ENCODE results near the gene THBS4.

Gene THBS4

GRCh38 chr5:80033513-80033912, 1.6 kb upstream of the THBS4 start:
- Histone ChIP-seq H3K9ac (ENCODE audit: low read length) (no peak overlapping the region), H3K27me3 (ENCODE audit: low read length) (no peaks in the 10 kb centered on the region), H3K9me3 (ENCODE audit: insufficient read depth, low read length) (no peaks in the 10 kb centered on the region), H3K27ac (ENCODE audit: low read depth, low read length) (no peak overlapping the region), H3K9me2 (replicated peaks; ENCODE audit: insufficient read depth, low read length) (no peaks in the 10 kb centered on the region), H3F3A (ENCODE audit: insufficient read depth) (no peaks in the 10 kb centered on the region), H4K20me1 (ENCODE audit: low read depth, low read length) (no peaks in the 10 kb centered on the region), H3K36me3 (ENCODE audit: low read length) (no peaks in the 10 kb centered on the region), H3K4me2 (ENCODE audit: low read depth, low read length, poor library complexity, severe bottlenecking) (no peak overlapping the region), H3K79me2 (ENCODE audit: insufficient read depth, low read length) (no peaks in the 10 kb centered on the region), H2AFZ (ENCODE audit: low read depth, low read length, severe bottlenecking) (no peak overlapping the region), H3K4me3 (ENCODE audit: insufficient read depth, low read length, poor library complexity, severe bottlenecking) (no peak overlapping the region)
- TF ChIP-seq, protein P1, sequence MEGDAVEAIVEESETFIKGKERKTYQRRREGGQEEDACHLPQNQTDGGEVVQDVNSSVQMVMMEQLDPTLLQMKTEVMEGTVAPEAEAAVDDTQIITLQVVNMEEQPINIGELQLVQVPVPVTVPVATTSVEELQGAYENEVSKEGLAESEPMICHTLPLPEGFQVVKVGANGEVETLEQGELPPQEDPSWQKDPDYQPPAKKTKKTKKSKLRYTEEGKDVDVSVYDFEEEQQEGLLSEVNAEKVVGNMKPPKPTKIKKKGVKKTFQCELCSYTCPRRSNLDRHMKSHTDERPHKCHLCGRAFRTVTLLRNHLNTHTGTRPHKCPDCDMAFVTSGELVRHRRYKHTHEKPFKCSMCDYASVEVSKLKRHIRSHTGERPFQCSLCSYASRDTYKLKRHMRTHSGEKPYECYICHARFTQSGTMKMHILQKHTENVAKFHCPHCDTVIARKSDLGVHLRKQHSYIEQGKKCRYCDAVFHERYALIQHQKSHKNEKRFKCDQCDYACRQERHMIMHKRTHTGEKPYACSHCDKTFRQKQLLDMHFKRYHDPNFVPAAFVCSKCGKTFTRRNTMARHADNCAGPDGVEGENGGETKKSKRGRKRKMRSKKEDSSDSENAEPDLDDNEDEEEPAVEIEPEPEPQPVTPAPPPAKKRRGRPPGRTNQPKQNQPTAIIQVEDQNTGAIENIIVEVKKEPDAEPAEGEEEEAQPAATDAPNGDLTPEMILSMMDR (IDR thresholded peaks at IDR 0.05; ENCODE audit: insufficient read depth, low read length, poor library complexity, severe bottlenecking) = no peak
- no peak for TF ChIP-seq EZH2phosphoT487 (conservative IDR thresholded peaks at IDR 0.05; ENCODE audit: low read length)

DNA sequence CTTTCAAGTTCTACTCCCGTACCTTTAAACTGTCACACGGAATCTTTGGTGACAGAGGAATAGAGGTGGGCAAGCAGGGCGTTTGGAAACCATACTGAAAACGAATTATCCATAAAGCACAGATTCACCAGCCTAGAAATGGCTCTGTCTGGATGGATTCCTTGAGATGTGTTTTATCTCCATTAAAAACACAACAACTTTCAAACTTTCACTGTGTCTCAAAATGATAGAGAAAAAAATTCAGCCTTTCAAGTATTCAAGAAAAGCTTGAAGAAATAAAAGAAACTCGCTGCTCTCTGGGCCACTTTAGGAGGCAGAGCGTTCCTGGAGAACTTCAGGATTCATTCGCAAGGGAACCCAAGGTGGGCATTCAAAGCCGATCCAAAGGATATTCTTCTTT, 589 bp upstream of the THBS4 start:
- Histone ChIP-seq H3K4me2 (ENCODE audit: low read depth, low read length, poor library complexity, severe bottlenecking) (no peak overlapping the region), H3K27ac (ENCODE audit: low read depth, low read length) (no peak overlapping the region), H3K4me3 (ENCODE audit: insufficient read depth, low read length, poor library complexity, severe bottlenecking) (no peak overlapping the region), H4K20me1 (ENCODE audit: low read depth, low read length) (no peaks in the 10 kb centered on the region), H2AFZ (ENCODE audit: low read depth, low read length, severe bottlenecking) (no peak overlapping the region), H3K9me2 (replicated peaks; ENCODE audit: insufficient read depth, low read length) (no peaks in the 10 kb centered on the region), H3K9ac (ENCODE audit: low read length) (no peak overlapping the region), H3K9me3 (ENCODE audit: insufficient read depth, low read length) (no peaks in the 10 kb centered on the region), H3K79me2 (ENCODE audit: insufficient read depth, low read length) (no peaks in the 10 kb centered on the region), H3F3A (ENCODE audit: insufficient read depth) (no peaks in the 10 kb centered on the region), H3K36me3 (ENCODE audit: low read length) (no peaks in the 10 kb centered on the region), H3K27me3 (ENCODE audit: low read length) (no peaks in the 10 kb centered on the region)
- TF ChIP-seq EZH2phosphoT487 (conservative IDR thresholded peaks at IDR 0.05; ENCODE audit: low read length) = no peak

- H3K4me3 ChIP-seq (ENCODE audit: insufficient read depth, low read length, poor library complexity, severe bottlenecking) = no peak overlapping the region
- no peaks in the 10 kb centered on the region for H3K27me3 ChIP-seq (ENCODE audit: low read length)
- H3K9me3 ChIP-seq (ENCODE audit: insufficient read depth, low read length) = no peaks in the 10 kb centered on the region
- no peak overlapping the region for H2AFZ ChIP-seq (ENCODE audit: low read depth, low read length, severe bottlenecking)
- H3K9ac ChIP-seq (ENCODE audit: low read length) = no peak overlapping the region
- no peak for TF ChIP-seq EZH2phosphoT487 (conservative IDR thresholded peaks at IDR 0.05; ENCODE audit: low read length)
- TF ChIP-seq, protein P1 (IDR thresholded peaks at IDR 0.05; ENCODE audit: insufficient read depth, low read length, poor library complexity, severe bottlenecking) = no peak
- no peaks in the 10 kb centered on the region for H3F3A ChIP-seq (ENCODE audit: insufficient read depth)
- no peaks in the 10 kb centered on the region for H3K9me2 ChIP-seq (replicated peaks; ENCODE audit: insufficient read depth, low read length)
- no peak overlapping the region for H3K4me2 ChIP-seq (ENCODE audit: low read depth, low read length, poor library complexity, severe bottlenecking)
- H3K79me2 ChIP-seq (ENCODE audit: insufficient read depth, low read length) = no peaks in the 10 kb centered on the region
- H4K20me1 ChIP-seq (ENCODE audit: low read depth, low read length) = no peaks in the 10 kb centered on the region
- H3K27ac ChIP-seq (ENCODE audit: low read depth, low read length) = no peak overlapping the region
- no peaks in the 10 kb centered on the region for H3K36me3 ChIP-seq (ENCODE audit: low read length)
These were observed 691 bp downstream of the THBS4 start for GRCh38 chr5:80035839-80036238.

GRCh38 chr5:80036615-80037014, 1.5 kb downstream of the THBS4 start:
- no peaks in the 10 kb centered on the region for H3K36me3 ChIP-seq (ENCODE audit: low read length)
- H3K4me3 ChIP-seq (ENCODE audit: insufficient read depth, low read length, poor library complexity, severe bottlenecking) = no peak overlapping the region
- no peaks in the 10 kb centered on the region for H3F3A ChIP-seq (ENCODE audit: insufficient read depth)
- H3K27ac ChIP-seq (ENCODE audit: low read depth, low read length) = no peak overlapping the region
- no peaks in the 10 kb centered on the region for H3K79me2 ChIP-seq (ENCODE audit: insufficient read depth, low read length)
- no peak overlapping the region for H2AFZ ChIP-seq (ENCODE audit: low read depth, low read length, severe bottlenecking)
- no peak overlapping the region for H3K9ac ChIP-seq (ENCODE audit: low read length)
- no peaks in the 10 kb centered on the region for H3K9me2 ChIP-seq (replicated peaks; ENCODE audit: insufficient read depth, low read length)
- no peaks in the 10 kb centered on the region for H4K20me1 ChIP-seq (ENCODE audit: low read depth, low read length)
- H3K27me3 ChIP-seq (ENCODE audit: low read length) = no peaks in the 10 kb centered on the region
- no peak overlapping the region for H3K4me2 ChIP-seq (ENCODE audit: low read depth, low read length, poor library complexity, severe bottlenecking)
- TF ChIP-seq, protein P1 (IDR thresholded peaks at IDR 0.05; ENCODE audit: insufficient read depth, low read length, poor library complexity, severe bottlenecking) = no peak
- TF ChIP-seq EZH2phosphoT487 (conservative IDR thresholded peaks at IDR 0.05; ENCODE audit: low read length) = no peak
- no peaks in the 10 kb centered on the region for H3K9me3 ChIP-seq (ENCODE audit: insufficient read depth, low read length)
